ACHN (cell line): ENCODE data around the gene FADS3.

Experiments
- DNase-seq: peaks from one replicate; pipeline ENCODE4 v3.0.0-alpha.2; 2015
- in situ Hi-C: cut with HindIII; loops from 2 replicates; pipeline ENCODE4 v1.10.0; 2017; ENCODE audit warnings: low sequenced_read_pairs, low pct_ligation_motif_present, low pct_unique_long_range_greater_than_20kb

Gene FADS3

DNA sequence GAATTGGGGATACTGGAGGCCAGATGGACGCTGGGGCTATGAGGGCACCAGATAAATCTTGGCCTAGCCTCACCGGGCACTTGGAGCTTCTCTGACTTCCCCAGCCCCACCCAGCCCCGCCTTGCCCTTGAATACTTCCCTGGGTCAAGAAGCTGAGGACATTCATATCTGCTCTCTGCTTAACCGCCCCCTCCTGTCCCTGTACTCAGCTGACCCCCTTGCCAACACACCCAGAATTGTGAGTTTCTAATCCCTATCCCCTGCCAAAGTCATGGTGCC, 22.0 kb downstream of the FADS3 start:
- no peak for DNase-seq
- in situ Hi-C loops = no loop called here

DNA sequence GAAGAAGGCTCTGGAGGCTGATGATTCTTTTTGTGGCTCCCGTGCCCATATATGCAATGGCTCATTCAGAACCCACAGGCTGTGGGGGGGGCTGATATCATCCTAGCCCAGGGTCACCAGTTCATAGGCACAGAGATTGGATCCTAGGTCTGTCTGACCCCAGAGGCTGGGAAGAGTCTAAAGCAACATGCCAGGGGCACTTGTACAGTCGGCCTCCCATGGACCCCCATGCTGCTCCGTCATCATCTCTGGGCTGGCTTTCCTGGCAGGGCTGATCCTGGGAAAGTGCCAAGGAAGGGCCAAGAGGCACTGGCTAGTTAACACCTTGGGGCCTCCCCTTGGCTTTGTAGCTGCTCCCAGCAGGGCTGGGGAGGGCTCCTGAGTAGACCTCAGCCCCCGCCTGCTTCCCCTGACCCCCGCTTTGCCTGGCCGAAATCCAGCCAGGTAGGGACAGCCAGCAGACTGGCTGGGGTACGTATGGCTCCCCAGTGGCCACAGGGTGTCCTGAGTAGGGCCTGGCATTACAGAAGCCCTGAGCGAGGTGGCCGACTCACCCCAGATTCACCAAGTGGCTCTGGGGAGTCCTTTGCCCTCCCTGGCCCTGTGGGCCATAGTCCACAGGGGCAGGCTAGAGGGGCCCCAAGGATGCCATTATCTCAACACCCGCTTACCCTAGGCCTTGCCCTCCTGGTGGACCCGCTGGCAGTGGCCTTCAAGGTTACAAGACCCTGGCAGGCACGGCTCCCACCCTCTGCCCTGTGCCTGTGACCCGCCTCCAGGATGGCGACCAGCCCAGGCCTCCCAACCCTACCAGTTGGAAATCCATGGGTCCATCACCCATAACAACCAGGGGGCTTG, 22.5 kb downstream of the FADS3 start:
- in situ Hi-C loops = no loop called here
- DNase-seq = no peak

DNA sequence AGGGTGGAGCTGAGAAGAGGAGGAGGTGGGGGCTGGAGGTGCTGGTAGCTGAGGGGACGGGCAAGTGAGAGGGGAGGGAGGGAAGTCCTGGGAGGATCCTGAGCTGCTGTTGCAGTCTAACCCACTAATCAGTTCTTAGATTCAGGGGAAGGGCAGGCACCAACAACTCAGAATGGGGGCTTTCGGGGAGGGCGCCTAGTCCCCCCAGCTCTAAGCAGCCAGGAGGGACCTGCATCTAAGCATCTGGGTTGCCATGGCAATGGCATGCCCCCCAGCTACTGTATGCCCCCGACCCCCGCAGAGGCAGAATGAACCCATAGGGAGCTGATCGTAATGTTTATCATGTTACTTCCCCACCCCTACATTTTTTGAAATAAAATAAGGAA, 24.4 kb downstream of the FADS3 start:
- in situ Hi-C loops = no loop called here
- no peak for DNase-seq

DNA sequence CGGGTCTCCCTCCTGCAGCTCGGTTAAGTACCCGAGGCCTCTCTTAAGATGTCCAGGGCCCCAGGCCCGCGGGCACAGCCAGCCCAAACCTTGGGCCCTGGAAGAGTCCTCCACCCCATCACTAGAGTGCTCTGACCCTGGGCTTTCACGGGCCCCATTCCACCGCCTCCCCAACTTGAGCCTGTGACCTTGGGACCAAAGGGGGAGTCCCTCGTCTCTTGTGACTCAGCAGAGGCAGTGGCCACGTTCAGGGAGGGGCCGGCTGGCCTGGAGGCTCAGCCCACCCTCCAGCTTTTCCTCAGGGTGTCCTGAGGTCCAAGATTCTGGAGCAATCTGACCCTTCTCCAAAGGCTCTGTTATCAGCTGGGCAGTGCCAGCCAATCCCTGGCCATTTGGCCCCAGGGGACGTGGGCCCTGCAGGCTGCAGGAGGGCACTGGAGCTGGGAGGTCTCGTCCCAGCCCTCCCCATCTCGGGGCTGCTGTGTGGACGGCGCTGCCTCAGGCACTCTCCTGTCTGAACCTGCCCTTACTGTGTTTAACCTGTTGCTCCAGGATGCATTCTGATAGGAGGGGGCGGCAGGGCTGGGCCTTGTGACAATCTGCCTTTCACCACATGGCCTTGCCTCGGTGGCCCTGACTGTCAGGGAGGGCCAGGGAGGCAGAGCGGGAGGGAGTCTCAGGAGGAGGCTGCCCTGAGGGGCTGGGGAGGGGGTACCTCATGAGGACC, 25.0 kb downstream of the FADS3 start:
- no peak for DNase-seq
- in situ Hi-C loops = no loop called here

DNA sequence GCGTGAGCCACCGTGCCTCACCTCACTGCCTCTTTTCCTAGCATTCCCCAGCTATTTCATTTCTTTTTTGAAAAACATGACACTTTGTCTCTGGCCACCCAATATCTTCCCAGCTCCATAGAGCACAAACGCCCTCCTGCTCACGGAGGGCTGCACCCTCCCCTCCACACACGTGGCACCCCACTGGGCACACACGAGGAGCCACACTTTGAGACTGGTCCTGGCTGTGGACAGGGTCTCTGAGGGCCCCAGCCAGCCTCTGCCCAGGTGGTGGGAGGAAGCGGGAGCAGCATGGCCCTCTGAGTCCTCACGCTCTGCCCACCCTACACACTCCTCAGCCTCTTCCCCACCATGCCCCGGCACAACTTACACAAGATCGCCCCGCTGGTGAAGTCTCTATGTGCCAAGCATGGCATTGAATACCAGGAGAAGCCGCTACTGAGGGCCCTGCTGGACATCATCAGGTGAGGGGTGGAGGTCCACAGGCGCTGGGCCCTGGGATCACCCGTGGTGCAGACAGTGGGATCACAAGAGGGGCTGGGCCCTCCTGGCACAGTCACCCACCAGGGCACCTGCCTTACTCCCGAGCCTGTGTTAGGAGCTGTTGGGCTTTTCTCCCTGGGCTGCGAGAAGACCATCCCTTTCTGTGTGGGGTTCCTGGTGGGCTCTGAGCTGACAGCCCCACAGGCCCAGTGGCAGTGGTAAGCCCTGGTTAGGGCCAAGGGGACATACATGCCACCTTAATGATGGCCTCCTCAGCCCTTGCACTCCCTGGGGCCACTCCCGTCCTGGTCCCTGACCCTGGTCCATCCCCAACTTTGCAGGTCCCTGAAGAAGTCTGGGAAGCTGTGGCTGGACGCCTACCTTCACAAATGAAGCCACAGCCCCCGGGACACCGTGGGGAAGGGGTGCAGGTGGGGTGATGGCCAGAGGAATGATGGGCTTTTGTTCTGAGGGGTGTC, 26.2 kb downstream of the FADS3 start:
- DNase-seq = no peak
- in situ Hi-C loops = no loop called here

DNA sequence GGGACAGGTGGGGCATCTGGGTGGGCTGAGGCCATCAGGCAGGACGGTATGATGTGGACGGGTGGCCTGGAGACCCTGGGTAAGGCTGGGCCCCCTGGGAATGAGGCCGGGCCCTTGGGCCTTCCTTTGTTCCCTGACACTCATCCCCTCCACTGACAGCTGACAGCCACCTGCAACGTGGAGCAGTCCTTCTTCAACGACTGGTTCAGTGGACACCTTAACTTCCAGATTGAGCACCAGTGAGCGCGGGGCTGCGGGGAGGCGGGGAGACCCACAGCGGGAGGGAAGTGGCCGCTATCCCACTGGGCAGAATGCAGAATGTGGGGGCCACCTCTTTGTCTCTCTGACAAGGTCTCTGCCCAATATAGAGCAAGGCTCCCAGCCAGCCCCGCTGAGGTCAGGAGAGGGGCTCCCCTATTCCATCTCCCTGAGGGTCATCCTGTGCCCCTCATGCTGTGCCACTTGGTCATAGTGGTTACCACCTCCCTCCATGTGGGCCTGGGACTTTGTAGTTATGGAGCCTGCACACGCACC, 27.7 kb downstream of the FADS3 start:
- no peak for DNase-seq

DNA sequence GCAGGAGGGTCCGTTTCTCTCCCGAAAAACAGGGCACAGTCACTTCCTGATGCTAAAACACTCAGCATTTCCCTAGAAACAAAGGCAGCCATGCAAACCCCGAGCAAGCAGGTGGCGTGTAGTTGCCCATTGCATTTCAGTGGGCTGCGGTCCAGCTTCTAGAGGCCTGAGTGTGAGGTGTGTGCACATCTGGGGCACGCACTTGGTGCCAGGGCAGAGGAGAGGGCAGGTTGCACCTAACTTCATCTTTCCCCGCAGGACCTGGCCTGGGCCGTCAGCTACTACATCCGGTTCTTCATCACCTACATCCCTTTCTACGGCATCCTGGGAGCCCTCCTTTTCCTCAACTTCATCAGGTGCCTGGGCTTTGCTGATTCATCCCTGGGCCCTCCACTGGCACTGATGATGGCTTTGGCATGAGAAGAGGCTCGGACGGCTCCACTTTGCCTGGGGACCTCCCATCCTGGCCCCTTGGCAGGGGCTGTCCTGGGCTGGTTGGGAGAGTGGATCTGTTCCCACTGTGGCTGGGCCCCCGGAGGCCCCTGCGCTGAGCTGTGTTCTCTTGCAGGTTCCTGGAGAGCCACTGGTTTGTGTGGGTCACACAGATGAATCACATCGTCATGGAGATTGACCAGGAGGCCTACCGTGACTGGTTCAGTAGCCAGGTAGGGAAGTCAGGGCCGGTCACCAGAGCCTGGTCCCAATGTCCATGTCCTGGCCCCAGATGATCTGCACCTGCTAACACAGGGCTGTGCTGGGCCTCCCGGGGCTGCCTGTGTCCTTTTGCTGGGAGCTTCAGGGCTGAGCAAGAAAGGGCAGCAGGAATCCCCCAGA, 28.4 kb downstream of the FADS3 start:
- in situ Hi-C loops = no loop called here
- DNase-seq = no peak

More for the DNA sequence above, 27.7 kb downstream of the FADS3 start:
- in situ Hi-C loops = no loop called here

DNA sequence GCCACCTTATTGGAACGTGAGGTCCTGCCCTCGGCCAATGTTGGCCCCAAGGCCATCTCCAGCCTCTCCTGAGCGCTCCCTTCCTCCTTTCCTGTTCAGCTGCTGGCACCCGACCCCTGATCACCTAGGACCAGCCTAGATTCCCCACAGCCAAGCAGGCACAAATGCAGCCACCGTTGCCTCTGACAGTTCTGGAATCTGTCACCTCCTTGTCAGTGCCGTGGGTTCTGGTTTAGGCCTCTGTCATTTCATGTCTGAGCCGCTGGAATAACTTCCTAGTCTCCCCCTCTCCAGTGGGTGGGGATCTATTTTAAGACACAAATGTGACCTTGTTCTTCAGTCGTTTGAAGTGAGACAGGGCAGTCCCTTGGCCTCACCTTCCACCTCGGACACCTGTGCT, 29.7 kb downstream of the FADS3 start:
- no peak for DNase-seq
- in situ Hi-C loops = no loop called here

DNA sequence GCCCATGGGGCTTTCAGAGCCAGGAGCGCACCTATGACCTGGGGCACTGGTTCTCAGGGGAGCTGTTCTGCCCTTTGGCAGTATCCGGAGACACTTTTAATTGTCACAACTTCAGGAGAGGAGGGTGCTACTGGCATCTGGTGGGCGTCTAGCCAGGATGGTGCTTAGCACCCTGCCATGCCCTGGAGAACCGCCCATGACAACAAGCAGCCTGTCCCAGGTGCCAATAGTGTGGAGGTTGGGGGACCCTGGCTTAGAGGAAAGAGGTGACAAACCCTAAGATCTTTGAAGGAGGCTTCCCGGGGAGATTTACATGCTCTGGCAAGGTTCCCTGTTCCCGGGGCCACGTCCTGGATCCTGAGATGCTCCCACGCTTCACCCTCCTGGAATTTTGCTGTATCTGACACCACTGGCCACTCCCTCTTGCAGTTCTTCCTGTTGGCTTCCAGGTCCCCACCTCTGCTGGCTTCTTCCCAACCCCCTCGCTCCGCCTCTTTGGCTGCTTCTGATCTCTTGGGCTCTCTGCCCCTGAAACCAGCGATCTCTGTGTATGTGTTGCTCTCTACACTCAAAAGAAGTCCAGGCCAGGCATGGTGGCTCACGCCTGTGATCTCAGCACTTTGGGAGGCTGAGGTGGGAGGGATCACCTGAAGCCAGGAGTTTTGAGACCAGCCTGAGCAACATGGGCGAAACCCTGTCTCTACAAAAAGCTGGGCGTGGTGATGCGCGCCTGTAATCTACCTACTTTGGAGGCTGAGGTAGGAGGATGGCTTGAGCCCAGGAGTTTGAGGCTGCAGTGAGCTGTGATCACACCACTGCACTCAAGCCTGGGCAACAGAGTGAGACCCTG, 31.1 kb downstream of the FADS3 start:
- DNase-seq = no peak
- in situ Hi-C loops = no loop called here

DNA sequence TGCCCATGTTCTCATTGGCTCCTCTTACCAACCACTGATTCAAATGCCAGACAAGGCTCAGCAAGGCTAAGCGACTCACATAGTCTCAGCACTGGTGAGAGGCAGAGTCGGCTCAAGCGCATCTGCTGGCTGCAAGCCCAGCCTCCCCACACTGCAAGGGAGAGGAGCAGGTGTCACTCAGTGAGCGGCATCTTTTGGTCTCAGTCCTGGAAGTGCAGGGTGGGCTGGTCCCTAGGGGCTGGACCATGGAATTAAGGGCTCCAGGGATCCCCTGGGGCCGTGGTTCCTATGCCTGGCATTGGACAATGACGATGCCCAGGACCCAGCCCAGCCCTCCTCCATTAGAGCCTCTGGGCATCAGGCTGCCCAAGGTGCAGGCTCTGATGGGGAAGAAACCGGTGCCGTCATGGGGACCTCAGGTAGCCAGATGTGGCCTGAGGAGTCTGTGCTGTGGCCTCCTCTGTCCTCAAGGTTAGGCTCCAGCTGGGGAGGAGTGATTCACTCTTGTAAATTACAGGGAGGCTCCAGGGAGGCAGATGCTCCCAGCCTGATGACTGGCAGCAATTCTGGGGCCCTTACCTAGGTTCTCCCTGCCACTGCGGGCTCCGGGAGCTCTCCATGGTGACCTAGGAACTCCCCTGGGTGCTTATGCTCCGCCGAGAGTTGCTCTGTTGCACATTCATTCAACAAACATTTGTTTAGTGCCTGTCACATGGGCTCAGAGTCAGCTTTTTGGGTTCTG, 35.2 kb downstream of the FADS3 start:
- no peak for DNase-seq
- in situ Hi-C loops = no loop called here

DNA sequence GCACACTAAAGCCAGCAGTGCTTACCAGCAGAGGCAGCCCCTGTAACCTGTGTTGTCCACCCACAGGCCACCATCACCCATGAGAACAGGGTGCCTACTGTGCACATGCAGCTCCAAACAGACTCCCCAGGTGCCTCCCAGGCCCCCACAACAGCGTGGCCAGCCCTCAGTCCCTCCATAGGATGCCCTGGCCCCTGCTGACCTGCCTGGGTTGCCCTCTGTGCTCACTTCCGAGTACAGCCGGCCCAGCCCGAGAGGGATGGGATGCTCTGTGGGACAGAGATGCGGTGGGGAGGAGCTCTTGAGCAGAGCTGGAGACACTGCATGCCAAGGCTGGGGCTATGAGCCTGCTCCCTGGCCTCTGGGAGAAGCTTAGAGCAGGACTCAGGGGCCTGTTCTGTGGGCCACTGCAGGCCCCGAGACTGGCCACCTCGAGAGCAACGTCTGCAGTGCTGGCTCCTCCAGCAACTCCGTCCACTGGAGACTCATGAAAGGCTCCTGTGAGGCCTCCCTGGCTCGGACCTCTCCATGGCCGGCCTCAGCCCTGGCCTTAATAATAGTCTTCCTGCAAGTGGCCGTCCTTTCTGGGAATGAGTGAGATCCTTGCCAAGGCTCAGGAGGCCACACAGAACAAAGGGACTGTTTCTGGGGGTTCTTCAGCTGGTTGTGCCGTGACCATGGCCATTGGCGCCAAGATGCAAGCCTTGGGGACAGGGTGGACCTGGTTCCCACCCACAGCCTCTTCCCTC, 36.2 kb downstream of the FADS3 start:
- in situ Hi-C loops = no loop called here
- DNase-seq = no peak

DNA sequence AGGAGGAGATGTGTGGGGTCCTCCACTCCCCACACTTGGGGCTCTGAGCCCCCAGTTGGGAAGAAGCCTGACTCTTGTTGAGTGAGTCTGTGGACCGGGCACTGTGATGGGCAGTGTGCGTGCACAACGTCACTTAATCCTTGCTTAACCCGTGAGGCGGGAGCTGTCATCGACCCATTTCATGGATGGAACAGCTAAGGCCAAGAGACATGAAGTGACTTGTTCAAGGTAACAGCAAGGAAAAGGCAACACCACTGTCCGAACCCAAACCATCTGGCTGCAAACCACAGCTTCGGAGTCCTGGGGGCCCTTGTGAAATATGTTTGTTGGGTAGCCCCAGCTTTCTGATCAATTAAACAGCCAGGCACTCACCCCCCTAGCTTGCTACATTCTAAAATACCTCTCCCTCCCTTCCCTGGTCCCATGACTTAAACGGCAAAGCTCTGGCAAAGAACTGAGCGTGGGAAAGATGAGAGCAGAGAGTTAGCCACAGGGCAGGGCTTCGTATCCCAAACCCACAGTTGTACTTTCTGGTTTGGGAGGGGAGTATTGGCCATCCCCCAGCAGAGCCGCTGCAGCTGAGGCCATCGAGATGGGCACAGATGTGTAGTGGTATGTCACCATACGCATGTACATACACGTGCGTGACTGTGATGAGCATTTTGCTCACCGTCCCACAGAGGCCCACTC, 37.0 kb downstream of the FADS3 start:
- in situ Hi-C loops = no loop called here

DNA sequence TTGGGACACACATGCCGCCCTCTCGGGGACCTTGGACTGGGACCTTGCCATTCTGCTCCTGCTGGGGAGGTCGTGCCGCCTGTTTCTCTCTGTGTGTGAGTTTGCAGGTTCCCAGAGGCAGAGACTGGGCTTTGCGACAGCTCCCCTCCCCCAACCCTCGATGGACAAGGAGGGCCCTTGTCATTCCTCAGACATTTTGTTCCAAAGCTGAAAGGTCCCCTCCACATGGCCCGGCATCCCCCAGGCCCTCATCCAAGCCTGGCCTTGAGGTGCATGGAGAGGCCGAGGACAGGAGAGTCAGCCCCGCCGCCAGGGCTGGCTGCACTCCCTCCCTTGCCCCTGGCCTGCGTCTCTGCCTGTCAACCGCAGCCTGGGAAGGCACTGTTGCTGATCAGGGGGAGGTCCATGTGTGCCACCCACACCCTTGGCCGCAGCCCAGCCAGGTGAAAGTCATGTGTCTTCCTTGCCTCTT, 37.6 kb downstream of the FADS3 start:
- in situ Hi-C loops = no loop called here
- no peak for DNase-seq

More for the DNA sequence above, 37.0 kb downstream of the FADS3 start:
- DNase-seq = no peak

DNA sequence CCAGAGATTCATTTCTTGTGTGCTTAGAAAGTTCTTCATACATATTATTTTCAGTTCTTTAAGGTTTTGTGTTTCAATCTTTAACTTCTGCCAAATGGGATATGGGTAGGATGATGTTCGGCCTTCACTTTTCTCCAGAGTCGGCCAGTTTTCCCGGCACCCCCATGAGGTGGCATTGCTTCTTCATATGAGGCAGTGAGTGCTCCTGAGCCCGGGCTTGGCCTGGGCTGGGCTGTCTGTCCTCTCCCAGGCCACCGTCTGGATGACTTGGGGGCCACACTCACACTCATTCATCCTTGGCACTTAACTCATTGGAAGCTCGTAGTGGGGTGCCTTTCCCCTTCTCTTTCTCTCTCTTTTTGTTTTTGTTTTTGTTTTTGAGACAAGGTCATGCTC, 39.4 kb downstream of the FADS3 start:
- in situ Hi-C loops = no loop called here
- DNase-seq = no peak

DNA sequence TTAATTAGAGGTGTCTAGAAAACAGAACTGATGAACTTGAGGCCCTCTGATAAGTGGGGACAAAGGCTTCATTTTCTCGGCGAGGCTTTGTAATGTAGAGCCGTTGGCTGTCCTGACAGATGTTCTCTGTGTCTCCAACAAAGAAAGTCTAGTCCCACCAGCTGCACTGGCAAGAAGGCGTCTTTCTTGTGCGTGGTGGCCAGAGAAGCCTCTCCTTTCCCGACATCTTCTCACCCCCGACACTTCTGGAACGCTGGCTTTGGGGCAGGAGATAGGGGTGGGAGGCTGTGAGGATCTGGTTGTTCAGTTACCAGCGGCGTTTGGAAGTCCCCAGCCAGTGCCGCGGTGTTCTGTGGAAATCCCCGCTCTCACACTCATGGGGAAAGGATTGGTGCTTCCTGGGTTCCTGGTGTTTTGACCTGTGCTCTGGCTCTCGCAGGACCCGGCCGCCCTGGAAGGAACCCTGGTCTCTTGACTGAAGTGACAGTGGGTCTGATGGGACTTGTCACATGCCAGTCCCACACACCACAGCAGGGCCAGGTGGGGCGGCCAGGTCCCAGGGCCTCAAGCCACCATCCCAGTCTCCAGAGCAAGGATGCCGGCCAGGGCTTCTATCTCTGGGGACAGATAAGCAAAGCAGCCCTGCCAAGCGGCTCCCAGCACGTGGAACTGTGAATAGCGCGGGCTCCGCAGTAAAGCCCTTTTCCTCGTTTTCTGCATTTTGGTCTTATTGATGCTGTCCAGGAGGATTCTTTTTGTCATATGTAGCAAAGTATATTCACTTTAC, 40.0 kb downstream of the FADS3 start:
- in situ Hi-C loops = no loop called here
- no peak for DNase-seq
